Adrenal gland (tissue), 12 donors: ENCODE results near the gene PRKCQ. TPM values are rescaled to one million over a fixed set of nuclear protein-coding genes. Genes with fewer than 3 reads are reported as not detected.

Experiments used
- DNase-seq, 7 donors: peaks; one replicate each; pipeline ENCODE4 v3.0.0-alpha.2; 2019 to 2020
- H3K27ac ChIP-seq, 5 donors: fragments of 200-600 bp; sonication (generic) in 4 of 5; 1 replicate in 3 of 5; 2 replicates in 2 of 5; pipeline versions ENCODE4 v1.5.1 to v1.8.0; 2016 to 2020; ENCODE audit warnings: mild to moderate bottlenecking in 1 of 5
- H3K27me3 ChIP-seq: fragments of 200-600 bp; 2 replicates; pipeline ENCODE4 v1.8.0; 2021
- H3K36me3 ChIP-seq, 2 donors: fragments of 200-600 bp; replicated peaks in 1 of 2; 1 replicate in 1 of 2; 2 replicates in 1 of 2; pipeline versions ENCODE4 v1.5.1 to v1.8.0; 2018 to 2022
- H3K4me1 ChIP-seq, 2 donors: fragments of 200-600 bp; replicated peaks in 1 of 2; 1 replicate in 1 of 2; 2 replicates in 1 of 2; pipeline versions ENCODE4 v1.5.1 to v1.8.0; 2018 to 2021
- H3K4me3 ChIP-seq, 4 donors: fragments of 200-600 bp; sonication (generic) in 3 of 4; one replicate each; pipeline ENCODE4 v1.5.1; 2016 to 2018
- H3K9me3 ChIP-seq, 3 donors: fragments of 200-600 bp; sonication (generic) in 1 of 3; replicated peaks in 1 of 3; 1 replicate in 2 of 3; 2 replicates in 1 of 3; pipeline versions ENCODE4 v1.5.1 to v1.8.0; 2016 to 2021
- POLR2A ChIP-seq, 2 donors: fragments of 450-650 bp; IDR thresholded peaks; one replicate each; pipeline ENCODE4 v1.6.1; 2017; ENCODE audit warnings: antibody characterized with exemption in 2 of 2, mild to moderate bottlenecking in 2 of 2, moderate library complexity in 1 of 2
- WGBS, 4 donors: extraction: QIAGEN DNeasy Blood & Tissue Kit in 2 of 4; methylation state at CpG; one replicate each; pipeline versions ENCODE4 v1.1.5 to v1.1.7; 2013 to 2017; 5-methylcytosine and 5-hydroxymethylcytosine counted together
- intact Hi-C, 2 donors: fragments of 100-400 bp; cut with DNase I; formaldehyde crosslinking; loops; one replicate each; pipeline versions ENCODE4 v1.14.1 to v1.15.0; 2022 to 2023
- polyA plus RNA-seq, 3 donors: library from polyadenylated mRNA; stranded (reverse); fragments of 200-250 nt in 2 of 3; fragments of 350-450 nt in 1 of 3; fragmentation: Illumina TruSeq in 1 of 3; extraction: RNeasy Lipid Tissue Mini Kit (QIAGEN cat#74804) in 1 of 3; gene quantifications; one replicate each; pipeline ENCODE4 v1.2.3, GENCODE V29; 2013 to 2014
- total RNA-seq, 9 donors: library from RNA; depleted of rRNA in 4 of 9; stranded (reverse); fragments of >200 nt in 4 of 9; fragments of 120-200 nt in 1 of 9; fragmentation: NEBNext Ultra II Directional in 1 of 9; extraction: Animal tissue kit (Norgen Biotek cat#: 25700) in 1 of 9; gene quantifications; one replicate each; pipeline versions ENCODE4 v1.1.0 to v1.2.4, GENCODE V29; 2013 to 2023
- TF ChIP-seq, protein P1 (sequence below), 6 experiments: fragments of 450-650 bp in 4 of 6; fragments of 200-600 bp in 2 of 6; sonication (generic) in 1 of 6; IDR thresholded peaks; 1 replicate in 5 of 6; 2 replicates in 1 of 6; pipeline versions ENCODE4 v1.5.1 to v1.8.0; 2016 to 2021; ENCODE audit warnings: antibody characterized with exemption in 6 of 6, mild to moderate bottlenecking in 2 of 6, moderate library complexity in 1 of 6
- donor health status: healthy with polysubstance abuse.
- donor health status: Bipolar disorder and iron deficiency.
- donor health status: DM: yes; HTN: yes; CAD: no.
- donor health status: DM: no; HTN: no; CAD: no.
- donor health status: DM: no; HTN: no; CAD: no.
- donor health status: DM: yes; HTN: yes; CAD: no.

The PRKCQ gene
- total and polyA plus RNA-seq, 12 donors = 0.39 to 1.6 (median 0.68) TPM

DNA sequence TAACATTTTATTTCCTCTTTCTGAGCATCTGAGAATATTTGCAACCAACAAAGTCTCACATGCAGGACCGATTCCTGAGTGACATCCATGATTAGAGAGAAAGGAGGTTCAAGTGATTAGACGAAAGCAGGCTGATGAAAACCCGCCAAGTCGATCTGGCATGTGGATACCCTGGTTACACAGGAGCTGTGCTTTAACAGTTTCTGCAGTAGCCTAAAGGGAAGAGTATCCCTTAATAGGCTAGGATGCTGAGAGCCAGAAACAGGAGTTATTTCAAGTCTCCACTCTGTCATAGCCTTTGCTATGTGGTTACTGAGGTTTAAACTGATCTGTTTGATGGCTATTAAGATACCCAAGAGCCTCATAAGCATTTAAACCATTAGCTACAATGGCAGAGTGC, 82.5 kb downstream of the PRKCQ start:
- H3K27ac ChIP-seq = no peak overlapping the region
- intact Hi-C loops = no loop called here
- H3K4me1 ChIP-seq = no peaks in the 10 kb centered on the region
- no peaks in the 10 kb centered on the region for H3K36me3 ChIP-seq
- DNase-seq = no peak
- TF ChIP-seq, protein P1, sequence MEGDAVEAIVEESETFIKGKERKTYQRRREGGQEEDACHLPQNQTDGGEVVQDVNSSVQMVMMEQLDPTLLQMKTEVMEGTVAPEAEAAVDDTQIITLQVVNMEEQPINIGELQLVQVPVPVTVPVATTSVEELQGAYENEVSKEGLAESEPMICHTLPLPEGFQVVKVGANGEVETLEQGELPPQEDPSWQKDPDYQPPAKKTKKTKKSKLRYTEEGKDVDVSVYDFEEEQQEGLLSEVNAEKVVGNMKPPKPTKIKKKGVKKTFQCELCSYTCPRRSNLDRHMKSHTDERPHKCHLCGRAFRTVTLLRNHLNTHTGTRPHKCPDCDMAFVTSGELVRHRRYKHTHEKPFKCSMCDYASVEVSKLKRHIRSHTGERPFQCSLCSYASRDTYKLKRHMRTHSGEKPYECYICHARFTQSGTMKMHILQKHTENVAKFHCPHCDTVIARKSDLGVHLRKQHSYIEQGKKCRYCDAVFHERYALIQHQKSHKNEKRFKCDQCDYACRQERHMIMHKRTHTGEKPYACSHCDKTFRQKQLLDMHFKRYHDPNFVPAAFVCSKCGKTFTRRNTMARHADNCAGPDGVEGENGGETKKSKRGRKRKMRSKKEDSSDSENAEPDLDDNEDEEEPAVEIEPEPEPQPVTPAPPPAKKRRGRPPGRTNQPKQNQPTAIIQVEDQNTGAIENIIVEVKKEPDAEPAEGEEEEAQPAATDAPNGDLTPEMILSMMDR (IDR thresholded peaks at IDR 0.05) = no peak
- no peak for TF ChIP-seq POLR2A (IDR thresholded peaks at IDR 0.05)
- no peaks in the 10 kb centered on the region for H3K27me3 ChIP-seq
- H3K4me3 ChIP-seq = no peak overlapping the region
- 71 to 91% (median 82%) methylated on average over 4 of the region's 4 CpGs for WGBS, 4 donors
- no peaks in the 10 kb centered on the region for H3K9me3 ChIP-seq

DNA sequence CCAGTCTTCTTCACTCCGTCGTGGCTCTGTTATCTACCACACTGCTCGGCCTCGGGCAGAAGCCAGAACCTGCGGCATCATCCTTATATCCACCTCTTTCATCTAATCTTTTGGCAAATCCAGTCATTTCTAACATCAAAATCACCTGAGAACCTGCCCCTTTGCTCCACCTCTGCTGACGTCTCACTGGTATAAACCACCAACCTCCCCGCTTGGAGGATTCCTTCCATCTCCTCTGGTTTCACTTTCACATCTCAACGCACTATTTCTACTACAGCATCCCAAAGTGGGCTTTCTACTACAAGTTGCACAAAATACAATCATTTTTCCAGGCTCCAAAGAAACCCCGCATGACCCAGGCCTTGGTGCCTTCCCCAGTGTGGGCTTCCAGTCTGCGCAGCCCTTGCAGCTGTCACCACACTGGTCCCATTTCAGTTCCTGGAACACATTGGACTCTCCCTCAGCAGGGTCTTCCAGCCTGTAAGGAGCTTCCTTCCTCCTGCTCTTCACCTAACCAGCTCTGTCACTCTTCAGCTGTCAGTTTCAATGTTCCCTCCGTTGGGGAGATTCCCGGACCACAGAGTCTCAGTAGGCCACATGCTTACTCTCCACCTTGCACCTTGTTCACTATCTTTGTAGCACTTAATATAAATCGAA, 85.0 kb downstream of the PRKCQ start:
- Histone ChIP-seq H3K27ac (no peak overlapping the region), H3K9me3 (no peaks in the 10 kb centered on the region), H3K27me3 (no peaks in the 10 kb centered on the region), H3K36me3 (no peaks in the 10 kb centered on the region), H3K4me1 (no peaks in the 10 kb centered on the region), H3K4me3 (no peak overlapping the region)
- TF ChIP-seq, protein P1 (IDR thresholded peaks at IDR 0.05) = no peak
- no peak for TF ChIP-seq POLR2A (IDR thresholded peaks at IDR 0.05)
- DNase-seq = no peak
- WGBS, 4 donors = 79 to 89% (median 84%) methylated on average over 13 of the region's 13 CpGs
- intact Hi-C loops = no loop called here

DNA sequence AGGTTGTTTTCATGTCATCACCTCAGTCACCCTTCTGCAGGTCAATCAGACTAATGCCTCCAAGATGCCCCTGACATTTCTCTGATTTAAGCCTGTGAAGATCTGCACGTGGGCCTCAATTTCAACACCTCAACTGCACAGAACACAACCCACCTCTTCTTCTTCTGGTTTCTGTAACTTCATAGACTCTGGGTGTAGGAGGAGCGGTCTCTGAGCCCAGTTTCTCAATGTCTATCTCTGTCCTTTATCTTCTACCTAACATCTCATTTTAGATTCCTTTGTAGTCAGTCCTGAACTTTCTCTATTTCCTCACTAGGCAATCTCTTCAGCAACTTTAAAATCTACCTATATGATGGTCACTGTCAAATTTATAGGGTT, 85.6 kb downstream of the PRKCQ start:
- no peaks in the 10 kb centered on the region for H3K36me3 ChIP-seq
- H3K9me3 ChIP-seq = no peaks in the 10 kb centered on the region
- intact Hi-C loops = no loop called here
- TF ChIP-seq, protein P1 (IDR thresholded peaks at IDR 0.05) = no peak
- no peak overlapping the region for H3K27ac ChIP-seq
- no peaks in the 10 kb centered on the region for H3K27me3 ChIP-seq
- no peak overlapping the region for H3K4me3 ChIP-seq
- no peaks in the 10 kb centered on the region for H3K4me1 ChIP-seq
- no peak for DNase-seq
- 56 to 82% (median 76%) methylated on average over 2 of the region's 2 CpGs for WGBS, 4 donors

DNA sequence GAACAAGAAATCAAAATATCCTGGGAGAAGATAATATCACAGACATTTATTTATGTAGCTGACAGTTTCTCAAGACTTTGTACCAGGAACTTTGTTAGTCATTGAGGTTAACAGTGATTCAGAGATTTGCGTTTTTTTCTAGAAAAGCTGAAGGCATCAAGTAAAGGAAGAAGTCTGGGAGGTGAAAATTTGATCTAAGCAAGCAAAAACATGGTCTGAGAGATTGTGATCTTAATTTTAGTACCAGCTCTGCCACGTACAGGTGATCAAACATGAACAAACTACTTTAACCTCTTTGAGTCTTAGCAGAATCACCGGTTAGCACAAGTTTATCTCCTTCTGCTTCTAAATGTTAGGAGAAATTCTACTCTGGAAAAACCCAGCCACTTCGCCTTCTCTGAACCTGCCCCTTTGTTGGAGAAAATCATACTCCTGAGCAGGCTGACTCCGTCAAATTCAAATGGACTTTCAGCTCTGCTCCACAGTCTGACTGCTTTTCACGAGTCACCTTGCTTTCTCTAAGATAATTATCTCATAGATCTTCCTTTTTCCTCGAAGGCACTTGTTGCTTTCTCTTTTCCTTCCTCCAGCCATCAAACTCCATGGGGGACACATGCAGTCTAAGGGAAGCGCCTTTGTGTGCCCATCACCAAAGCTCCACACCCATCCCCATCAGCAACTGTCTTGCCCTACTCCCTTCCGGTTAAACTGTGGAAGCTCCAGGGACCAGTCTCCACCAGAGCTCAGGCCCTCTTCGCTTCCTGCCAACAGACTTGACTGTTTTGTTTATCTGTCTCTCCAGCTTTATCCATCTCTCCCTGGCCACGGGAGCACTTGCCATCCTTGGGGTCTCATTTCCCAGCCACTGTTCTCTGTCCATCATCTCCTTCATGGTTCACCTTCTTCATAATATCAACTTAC, 86.3 kb downstream of the PRKCQ start:
- WGBS, 4 donors = 75 to 78% (median 76%) methylated on average over 11 of the region's 11 CpGs
- intact Hi-C loops = no loop called here
- H3K9me3 ChIP-seq = no peaks in the 10 kb centered on the region
- no peak overlapping the region for H3K4me3 ChIP-seq
- no peaks in the 10 kb centered on the region for H3K4me1 ChIP-seq
- H3K27ac ChIP-seq = no peak overlapping the region
- H3K36me3 ChIP-seq = no peaks in the 10 kb centered on the region
- DNase-seq = no peak
- no peaks in the 10 kb centered on the region for H3K27me3 ChIP-seq
- no peak for TF ChIP-seq POLR2A (IDR thresholded peaks at IDR 0.05)
- TF ChIP-seq, protein P1 (IDR thresholded peaks at IDR 0.05) = no peak
